ENCODE data around the gene KIFC1.

DNA sequence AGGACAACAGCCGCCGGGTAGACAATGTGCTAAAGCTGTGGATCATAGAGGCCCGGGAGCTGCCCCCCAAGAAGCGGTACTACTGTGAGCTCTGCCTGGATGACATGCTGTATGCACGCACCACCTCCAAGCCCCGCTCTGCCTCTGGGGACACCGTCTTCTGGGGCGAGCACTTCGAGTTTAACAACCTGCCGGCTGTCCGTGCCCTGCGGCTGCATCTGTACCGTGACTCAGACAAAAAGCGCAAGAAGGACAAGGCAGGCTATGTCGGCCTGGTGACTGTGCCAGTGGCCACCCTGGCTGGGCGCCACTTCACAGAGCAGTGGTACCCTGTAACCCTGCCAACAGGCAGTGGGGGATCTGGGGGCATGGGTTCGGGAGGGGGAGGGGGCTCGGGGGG is 46.0 kb downstream of the KIFC1 start:
- TF ChIP-seq, protein P1, sequence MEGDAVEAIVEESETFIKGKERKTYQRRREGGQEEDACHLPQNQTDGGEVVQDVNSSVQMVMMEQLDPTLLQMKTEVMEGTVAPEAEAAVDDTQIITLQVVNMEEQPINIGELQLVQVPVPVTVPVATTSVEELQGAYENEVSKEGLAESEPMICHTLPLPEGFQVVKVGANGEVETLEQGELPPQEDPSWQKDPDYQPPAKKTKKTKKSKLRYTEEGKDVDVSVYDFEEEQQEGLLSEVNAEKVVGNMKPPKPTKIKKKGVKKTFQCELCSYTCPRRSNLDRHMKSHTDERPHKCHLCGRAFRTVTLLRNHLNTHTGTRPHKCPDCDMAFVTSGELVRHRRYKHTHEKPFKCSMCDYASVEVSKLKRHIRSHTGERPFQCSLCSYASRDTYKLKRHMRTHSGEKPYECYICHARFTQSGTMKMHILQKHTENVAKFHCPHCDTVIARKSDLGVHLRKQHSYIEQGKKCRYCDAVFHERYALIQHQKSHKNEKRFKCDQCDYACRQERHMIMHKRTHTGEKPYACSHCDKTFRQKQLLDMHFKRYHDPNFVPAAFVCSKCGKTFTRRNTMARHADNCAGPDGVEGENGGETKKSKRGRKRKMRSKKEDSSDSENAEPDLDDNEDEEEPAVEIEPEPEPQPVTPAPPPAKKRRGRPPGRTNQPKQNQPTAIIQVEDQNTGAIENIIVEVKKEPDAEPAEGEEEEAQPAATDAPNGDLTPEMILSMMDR (IDR thresholded peaks at IDR 0.05) = no peak
- no peak for TF ChIP-seq EZH2 (IDR thresholded peaks at IDR 0.05; ENCODE audit: borderline replicate concordance, insufficient read depth, low read depth, low read length, poor library complexity, severe bottlenecking)

All from B cell (primary cell).